NCI-H1694 treated with DMSO at 0.1 percent for 48 hours (cell line): ENCODE results near the gene ICA1.

Experiments used
- DNase-seq: peaks from one replicate; lab custom pipeline; 2025; lab: John Stamatoyannopoulos, UW

The ICA1 gene

DNA sequence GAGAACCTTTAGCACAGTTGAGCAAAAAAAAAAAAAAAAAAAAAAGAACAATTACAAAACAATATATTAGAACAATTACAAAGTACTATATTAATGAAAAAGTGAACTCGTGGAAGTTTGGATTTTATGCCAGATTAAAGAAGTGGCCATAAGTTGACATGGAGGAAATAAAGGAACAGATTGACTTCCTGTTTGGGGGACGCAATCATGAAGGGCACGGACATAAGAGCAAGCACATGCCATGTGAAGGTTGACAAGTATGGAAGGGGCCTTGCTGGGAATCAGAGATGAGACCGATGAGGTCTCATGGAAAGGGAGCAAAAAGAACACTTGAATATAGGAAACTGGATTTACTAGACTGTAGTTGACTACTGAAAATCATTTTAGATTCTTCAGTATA is 61.7 kb downstream of the ICA1 start:
- no peak for DNase-seq

DNA sequence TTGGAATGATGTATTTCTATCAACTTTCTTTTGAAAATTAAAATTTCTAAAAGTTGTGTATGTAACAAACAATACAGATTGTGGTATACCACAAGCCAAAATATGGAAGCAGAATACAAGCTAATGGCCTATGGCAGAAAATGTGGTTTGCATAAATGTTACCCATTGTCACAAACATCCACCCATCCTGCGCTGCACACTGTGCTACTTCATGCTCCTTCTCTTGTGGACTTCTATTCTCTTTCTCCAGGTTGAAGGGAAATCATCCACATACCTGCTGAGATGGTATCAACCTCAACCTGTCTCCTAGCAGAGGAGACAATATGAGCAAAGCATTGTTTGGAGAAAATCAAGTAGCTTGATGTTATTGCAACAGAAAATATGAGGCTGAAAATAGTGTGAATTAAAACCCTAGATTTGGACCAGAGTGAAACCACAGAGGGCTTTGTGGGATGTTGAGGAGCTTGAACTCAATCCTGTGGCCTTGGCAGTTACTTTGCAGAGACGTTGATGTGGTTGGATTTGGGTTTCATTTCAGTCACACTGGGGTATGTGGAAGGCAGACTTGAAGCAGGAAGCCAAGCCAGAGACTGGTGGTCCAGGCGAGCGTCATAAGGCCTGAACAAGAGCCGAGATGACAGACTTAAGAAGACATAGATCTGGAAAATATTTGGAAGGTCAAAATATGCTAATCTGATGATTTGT is 63.8 kb downstream of the ICA1 start:
- no peak for DNase-seq

DNA sequence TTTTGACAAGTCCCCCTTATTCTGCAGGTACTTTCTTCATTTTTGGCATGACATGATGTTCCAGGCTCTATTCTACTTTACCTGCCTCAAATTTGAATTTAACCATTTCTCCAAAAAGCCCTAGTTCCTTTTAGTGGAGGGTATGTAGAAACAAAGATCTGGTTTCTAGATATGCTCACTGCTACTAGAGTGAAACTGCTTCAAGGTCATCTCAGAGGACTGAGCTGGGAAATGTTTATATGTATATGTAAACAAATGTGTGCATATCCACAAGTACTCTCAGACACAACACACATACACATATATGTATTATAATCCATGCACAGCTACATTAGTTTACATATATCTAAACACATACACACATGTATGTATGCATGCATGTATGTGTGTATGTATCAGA is 69.1 kb downstream of the ICA1 start:
- DNase-seq, result no peak

DNA sequence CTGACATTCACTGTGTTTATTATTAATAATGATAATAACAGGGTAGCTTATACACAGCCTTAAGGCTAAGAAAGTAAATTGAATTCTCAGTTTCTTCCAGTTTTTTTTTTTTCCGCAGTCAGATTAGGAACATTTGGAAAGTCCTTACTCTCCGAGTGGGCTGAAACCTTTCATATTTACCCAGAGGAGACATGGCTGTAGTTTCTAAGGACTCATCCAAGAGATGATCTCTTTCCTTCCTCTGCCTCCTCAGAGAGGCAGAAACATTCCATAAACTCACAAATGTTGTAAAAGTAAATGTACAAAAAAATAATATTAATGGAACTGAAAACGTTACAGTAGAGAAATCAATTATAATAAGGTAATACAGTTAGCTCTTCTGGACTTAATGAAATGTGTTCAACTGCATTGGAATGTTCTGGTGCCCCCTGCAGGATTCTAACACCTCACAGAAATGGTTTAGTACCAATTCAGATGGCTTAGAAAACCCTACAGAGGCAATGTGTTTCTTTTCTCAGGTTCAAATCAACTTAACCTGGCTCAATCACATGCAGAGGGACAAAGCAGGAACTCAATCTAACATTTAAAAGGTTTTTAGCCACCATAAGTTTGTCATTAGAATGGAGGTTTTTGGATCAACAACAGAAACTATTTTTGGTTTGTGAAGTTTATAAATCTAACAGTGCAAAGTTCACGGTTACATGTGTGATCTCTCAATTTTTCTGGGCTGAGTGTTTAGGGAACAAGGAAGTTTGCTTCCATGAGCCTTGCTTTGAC is 71.7 kb downstream of the ICA1 start:
- peak; percentile 57 for DNase-seq

DNA sequence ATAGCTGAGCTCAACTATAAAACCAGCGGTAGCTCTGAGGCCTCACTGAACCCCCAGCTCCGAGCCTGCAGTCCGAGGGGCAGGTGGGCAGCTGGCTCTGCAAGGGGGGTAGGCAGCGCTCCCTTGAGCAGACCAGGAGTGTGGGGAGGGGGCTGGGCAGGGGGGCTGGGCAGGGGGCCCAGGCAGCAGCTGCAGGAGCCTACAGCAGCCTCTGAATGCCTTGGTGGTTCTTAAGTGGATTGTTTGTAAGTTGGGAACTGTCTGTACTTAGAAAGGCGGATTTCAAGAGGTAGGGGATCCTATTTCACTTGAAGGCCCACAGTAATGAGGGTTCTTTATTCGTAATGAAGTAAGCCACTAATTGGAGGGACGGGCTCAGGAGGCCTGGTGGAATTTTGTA is 72.3 kb downstream of the ICA1 start:
- DNase-seq, result no peak

DNA sequence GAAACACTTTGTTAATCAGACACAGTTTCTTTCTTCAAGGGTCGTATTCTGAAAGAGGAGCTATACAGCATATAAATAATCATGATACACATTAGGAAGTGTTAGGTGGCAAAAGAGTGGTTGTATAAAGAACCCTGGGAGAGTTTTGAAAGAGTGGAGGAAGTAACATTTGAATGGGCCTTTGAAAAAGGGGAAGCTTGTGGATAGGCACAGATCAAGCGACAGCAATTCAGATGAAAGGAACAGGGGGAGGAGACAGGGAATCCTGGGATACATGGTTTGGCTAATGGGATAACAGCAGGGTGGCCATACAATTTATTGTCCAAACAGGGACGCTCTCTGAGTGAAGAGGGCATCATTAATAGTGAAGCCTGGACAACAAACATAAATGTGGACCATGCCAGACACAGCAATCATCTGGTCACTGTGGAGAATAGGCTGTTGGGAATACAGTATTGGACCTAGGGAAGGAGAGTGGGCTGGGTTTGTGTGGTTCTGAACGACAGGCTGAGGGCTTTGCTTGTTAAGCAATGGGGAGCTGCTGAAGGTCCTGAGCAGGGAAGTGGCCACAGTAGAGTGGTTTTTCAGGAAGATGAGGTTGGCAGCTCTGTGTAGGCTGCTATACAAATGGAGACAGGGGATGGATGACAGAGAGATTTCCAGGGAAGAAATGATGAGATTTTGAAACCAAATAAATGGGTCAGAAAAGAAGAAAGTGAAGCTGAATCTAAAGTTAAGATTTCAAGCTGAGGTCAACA is 75.9 kb downstream of the ICA1 start:
- DNase-seq, result no peak

DNA sequence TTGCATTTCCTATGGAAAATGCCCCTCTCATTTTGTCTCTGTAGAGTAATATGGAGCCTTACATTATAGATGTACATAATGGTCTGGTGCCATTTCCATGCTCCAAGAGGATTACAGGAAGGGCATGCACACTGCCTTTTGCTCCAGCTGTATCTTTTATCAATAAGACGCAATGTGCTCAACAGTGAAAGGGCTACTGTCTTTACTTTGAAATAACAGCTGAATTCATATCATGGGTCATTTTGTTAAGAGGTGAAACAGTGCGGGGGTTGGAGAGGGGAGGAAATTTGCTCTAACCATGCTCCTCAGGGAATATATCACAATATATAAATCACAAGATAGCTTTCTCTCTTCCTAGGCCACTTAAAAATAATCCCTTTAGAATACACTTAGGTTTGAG is 77.7 kb downstream of the ICA1 start:
- DNase-seq, result no peak

DNA sequence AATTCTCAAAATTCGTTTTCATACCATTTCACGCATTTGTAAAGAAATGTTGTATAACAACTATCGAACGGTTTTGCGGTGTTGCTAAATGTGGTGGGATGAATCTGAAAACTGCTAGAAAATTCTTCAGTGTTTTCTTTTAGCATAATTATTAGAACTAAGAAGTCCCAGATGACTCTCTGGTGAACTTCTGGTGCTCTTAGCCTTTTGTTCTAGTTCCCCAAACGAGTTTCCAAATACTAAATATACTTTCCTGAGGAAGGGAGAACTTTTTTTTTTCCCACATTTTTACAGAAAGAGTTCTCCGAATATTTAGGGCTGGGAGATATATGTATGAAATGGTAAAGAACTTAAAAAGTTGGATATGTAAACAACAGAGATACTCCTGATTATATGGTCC is 82.5 kb downstream of the ICA1 start:
- DNase-seq, result no peak

DNA sequence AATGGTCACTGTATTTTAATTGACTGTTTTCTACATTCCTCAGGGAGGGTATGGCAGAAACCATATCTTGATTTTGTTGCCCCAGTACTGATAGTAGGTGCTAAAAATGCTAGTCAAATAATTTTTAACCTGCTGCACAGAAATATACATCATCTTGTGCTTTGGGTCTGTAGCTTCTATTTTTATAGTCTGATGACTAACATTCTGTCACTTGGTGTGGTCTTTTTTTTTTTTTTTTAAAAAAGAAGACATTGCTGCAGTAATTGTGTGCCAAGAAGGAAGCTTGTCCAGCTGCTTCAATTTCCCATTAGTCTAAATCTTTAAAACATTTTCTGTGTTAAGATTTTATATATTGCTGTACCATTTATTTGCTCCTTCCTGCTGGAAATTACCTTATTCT is 83.6 kb downstream of the ICA1 start:
- no peak for DNase-seq

DNA sequence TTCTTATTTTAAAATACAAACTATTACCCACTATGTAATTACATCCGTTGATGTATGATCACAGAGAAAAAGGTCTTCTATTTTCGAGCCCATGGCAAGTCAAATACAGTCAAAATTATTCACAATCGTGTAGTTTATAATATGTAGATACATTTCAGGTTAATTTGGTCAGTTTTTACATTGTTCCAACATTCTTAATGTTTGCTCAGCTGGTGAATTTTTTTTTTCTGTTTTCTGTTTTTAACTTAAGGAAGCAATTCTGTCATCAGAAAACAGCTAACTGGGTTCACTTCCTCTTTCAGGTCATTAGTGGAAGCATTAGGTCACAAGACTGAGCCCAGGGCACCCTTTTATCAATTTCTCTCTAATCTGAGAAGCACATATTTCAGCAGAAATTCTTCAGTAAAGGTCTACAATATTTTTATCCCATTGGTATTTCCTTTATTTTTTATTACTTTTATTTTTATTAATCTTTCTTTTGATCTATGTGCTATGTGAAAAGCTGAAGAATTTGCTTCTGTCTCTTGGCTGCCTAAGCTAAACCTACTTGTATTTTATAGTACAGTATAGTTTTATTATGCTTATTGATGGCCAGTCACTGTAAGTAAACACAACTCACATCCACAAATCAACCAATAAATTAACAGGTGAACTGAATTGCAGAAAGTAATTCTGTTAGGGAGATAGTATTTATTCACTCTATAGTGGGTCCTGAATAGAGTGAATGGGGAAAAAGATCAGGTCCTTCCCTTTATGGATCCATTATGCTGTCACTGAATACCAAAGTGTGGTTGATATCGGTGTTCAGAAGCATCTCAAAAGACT is 84.6 kb downstream of the ICA1 start:
- DNase-seq, result no peak

DNA sequence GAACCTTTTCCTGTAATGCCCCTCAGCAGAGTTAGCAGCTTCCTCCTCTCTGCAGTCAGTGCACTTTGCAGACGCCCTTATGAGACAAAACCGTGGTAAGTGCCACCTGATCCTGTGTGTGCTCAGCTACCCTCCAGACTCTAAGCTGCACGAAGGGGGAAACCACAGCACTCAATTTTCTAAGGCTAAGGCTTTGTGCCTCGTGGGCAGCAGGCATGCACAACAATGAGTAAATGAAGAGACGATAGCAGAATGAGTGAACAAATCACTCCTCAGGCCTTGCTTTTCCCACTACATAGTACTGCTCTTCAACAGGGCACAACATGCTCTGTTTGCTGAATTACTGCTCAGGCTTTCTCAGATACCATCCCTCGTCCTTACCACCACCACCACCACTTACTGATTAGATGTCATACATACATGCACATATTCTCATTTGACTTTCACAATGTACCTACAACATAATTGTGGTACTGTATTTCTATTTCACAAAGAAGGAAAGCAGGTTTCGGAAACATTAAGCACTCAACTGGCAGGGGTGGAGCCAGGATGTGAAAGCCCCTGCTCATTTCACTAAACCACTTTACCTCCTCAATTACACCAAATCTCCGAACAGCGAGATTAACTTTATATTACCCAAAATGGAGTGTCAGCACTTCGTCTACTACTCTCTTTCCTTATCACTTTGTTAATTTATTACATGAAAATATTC is 85.4 kb downstream of the ICA1 start:
- DNase-seq, result no peak

DNA sequence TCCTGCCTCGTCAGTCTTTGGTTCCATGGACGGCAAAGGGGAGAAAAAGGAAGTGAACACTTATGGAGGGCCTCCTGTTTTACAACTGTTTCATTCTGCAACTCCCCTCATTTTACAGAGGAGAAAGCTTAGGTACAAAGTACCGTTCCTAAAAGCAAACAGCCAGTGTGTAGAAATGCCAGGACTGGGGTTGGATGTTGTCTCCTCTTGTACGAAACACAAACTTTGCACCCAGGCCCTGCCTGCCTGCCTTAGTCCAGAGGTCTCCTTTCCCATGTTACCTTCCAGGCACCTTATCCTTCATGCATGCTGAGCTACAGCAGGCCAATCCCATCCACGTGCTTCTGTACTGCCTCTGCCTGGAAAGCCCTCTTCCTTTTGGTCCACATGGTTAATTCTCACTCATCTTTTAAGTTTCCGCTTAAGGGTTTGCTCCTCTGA is 86.0 kb downstream of the ICA1 start:
- DNase-seq, result no peak

DNA sequence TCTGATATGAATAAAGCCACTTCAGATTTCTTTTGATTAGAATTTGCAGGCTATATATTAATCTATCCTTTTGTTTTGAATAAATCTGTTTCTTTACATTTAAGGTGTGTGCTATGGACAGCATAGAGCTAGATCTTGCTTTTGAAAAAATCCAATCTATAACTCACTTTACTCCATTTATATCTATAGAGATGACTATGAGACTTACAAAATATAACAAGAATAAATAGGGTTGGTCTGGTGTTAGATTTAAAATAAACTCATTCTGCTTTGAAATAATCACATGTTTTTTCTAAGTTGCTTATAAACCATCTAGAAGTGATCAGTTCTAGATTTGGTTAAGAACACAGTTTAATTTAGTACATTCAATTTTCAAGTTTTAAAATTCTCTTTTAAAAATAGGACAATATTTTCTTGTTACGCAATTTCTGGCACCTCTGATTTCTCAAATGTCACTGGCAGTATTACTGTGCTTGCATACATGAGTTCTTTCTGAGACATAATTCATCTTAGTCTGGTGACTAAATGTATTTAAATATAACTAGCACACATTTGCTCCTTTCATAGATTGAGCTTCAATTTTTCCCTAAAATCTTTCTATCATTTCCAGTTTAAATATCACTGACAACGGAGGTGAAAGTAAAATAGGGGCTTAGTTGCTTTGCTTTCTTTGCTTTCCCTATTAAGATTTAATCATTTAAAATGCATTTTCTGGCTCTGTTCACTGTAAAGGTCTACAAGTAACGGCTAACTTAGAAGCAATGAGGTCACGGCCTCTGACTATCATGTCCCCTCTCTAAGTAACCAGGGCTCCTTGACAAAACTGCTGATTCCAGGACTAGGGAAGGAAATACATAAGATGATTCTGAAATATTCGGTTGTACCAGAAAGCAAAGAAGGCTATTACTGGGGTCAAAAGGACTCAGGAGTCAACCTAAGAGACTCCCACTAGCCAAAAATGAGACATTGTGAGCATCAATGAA is 89.3 kb downstream of the ICA1 start:
- no peak for DNase-seq

DNA sequence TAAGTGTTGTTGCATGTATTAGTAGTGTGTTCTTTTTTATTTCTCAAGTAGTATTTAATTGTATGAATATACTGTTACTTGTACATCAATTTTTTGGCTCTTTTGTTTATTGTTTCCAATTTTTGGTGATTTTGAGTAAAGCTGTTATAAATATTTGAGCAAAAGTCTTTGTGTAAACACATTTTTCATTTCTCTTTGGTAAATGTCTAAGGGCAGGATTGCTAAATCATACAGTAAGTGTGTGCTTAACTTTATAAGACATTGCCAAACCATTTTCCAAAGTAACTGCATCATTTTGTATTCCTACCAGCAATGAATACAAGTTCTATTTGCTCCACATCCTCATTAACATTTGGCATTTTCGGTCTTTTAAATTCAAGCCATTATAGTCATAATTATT is 92.8 kb downstream of the ICA1 start:
- no peak for DNase-seq

DNA sequence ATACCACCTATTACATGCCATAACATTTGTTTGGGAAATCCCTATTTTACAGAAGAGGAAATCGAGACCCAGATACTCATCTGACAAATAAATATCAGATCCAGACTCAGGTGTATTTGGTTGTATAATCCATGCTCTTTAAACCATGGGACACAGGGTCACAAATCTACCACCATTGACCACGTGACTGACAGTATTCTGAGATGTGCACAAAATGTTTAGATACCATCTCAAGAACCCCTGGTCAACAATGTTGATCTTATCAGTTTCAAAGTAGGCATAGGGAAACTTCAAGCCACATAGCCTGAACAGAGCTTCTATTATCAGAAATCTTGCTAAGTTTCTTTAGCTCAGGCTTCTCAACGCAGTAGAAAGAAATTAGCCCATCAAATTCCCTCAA is 93.6 kb downstream of the ICA1 start:
- no peak for DNase-seq

DNA sequence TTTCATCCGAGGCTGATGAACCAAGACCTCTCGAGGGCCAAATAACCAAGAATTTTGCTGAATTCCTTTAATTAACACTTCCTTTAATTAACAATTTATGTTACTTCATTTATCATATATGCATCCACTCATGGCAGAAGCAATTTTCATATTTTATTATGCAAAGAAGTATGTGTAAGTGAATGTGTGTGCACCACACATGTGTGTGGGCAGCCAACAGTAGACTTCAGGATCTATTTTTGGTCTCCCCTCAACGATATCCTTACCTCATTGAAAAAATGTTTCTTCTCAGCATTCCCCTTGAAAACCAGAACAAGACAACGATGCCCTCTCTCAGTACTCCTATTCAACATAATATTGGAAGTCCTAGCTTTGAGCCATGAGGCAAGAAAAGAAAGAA is 96.8 kb downstream of the ICA1 start:
- no peak for DNase-seq

DNA sequence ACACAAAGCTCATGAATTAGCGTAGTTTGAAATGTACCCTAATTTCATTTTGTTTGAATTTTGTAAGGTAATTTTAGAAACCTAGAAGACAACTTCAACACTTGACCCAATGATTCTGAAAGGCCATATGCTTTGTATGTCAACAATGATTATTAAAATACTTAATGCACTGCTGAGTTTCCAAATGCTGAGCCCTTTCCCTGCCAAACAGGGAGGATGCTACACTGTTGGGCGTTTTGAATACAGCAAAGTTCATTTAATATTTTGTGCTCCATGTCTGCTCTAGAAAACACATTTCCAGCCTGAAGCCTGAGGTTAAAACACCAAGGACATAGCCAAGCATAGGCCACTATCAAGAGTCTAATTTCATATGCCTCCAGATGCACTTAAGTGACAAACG is 99.8 kb downstream of the ICA1 start:
- no peak for DNase-seq

DNA sequence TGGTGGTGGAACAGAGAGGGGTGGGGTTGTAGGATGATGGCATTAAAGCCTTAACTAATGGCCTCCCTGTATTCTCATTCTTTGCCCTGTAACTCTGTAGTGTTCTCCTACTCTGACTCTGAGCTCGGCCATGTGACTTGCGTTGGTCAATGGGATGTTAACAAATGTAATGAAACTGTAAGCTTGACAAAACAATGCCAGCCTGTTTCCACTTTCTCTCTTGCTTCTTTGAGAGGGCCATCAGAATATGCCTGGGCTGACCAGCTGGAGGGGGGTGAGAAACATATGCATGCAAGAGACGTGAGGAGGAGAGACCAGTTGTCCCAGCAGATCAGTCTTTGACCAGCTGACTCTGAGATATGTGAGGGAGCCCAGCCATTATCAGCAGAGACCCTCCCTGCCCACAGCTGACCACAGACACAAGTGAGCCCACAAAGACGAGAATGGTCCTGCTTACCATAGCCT is 100.6 kb downstream of the ICA1 start:
- no peak for DNase-seq

DNA sequence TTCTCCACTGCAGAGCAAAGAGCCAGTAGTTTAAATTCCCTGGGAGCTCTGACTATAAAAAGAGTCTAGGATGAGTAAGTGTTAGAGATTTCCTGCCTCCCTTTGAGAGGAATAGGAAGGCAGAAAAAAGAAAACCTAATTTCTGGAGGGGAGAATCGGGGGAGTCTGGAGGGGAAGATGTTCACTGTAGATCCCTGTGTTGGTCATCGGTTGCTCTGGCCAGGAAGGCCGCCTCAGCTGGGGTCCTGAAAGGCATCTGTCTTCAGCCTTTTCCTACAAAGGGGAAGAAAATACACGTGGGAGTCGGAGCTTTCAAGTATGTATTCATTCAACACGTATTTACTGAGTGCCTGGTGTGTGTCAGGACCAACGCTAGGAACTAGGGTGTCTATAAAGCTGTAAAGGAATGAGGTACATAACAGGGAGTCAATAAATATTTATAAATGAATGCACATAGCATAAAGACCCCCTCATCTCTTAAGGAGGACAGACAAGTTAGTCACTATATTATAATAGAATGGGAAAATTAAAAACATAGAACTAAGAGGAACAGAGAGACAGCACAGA is 101.1 kb downstream of the ICA1 start:
- DNase-seq, result no peak

DNA sequence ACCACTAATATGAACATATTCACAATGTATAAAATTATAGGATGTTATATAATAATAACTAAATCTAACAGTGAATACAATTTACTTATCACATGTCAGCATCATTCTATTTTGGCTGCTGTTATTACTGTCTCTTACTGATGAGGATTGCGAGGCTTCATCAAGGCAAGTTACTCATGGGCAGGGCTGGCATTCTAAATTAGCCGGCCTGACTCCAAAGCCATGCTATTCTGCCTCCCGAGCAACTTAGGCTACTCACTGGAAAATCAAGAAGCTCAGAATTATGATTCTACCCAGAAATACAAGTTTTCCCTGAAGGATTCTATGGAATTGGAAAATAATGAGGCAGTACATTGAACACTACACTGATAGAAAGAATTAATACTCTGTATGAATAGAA is 101.7 kb downstream of the ICA1 start:
- DNase-seq, result no peak
